SK-N-SH (cell line): ENCODE data around the gene DYNLT1. TPM values are rescaled to one million over a fixed set of nuclear protein-coding genes. Genes with fewer than 3 reads are reported as not detected.

Experiments
- CTCF ChIA-PET: fragments of 300-600, 350-600 bp; formaldehyde crosslinking; extraction: SDS; loops from one replicate; lab custom pipeline; 2021; lab: Yijun Ruan, JAX
- POLR2A ChIA-PET: fragments of 350-600 bp; sonication (Branson Sonifier 250); formaldehyde crosslinking; extraction: SDS; loops from one replicate; lab custom pipeline; 2020; ENCODE audit warnings: antibody characterized with exemption, inconsistent platforms; lab: Yijun Ruan, JAX
- DNase-seq: peaks from one replicate; pipeline ENCODE4 v3.0.0; 2012
- H2AFZ ChIP-seq: fragments of 200-600 bp; sonication (generic); 2 replicates; pipeline ENCODE4 v1.8.1; 2016; ENCODE audit warnings: antibody characterized with exemption, mild to moderate bottlenecking, low read depth
- H3F3A ChIP-seq: fragments of 200-600 bp; sonication (generic); replicated peaks from 2 replicates; pipeline ENCODE3; 2016; ENCODE audit warnings: antibody characterized with exemption, mild to moderate bottlenecking; ENCODE audit not compliant: insufficient read depth
- H3K27ac ChIP-seq, 2 experiments: fragments of 200-500 bp in 1 of 2; fragments of 200-600 bp in 1 of 2; sonication (Bioruptor generic) in 1 of 2; sonication (generic), shearing (Covaris generic) in 1 of 2; 2 replicates each; pipeline versions ENCODE4 v1.5.1 to v1.6.1; 2014 to 2016; ENCODE audit warnings: low read depth in 2 of 2, inconsistent platforms in 1 of 2, low read length in 1 of 2, mild to moderate bottlenecking in 1 of 2, mixed read lengths in 1 of 2
- H3K27me3 ChIP-seq: fragments of 200-600 bp; sonication (generic), shearing (Covaris generic); 2 replicates; pipeline ENCODE4 v1.6.1; 2016; ENCODE audit warnings: mixed run types; ENCODE audit not compliant: insufficient read depth
- H3K36me3 ChIP-seq, 2 experiments: fragments of 200-500 bp in 1 of 2; fragments of 200-600 bp in 1 of 2; sonication (Bioruptor generic) in 1 of 2; sonication (generic) in 1 of 2; replicated peaks in 1 of 2; 2 replicates each; pipeline versions ENCODE3 to v1.5.1; 2014 to 2016; ENCODE audit warnings: low read length in 1 of 2, mild to moderate bottlenecking in 1 of 2; ENCODE audit not compliant: insufficient read depth in 2 of 2, control insufficient read depth in 1 of 2
- H3K4me1 ChIP-seq, 2 experiments: fragments of 200-500 bp in 1 of 2; fragments of 200-600 bp in 1 of 2; sonication (Bioruptor generic) in 1 of 2; sonication (generic), shearing (Covaris generic) in 1 of 2; 2 replicates each; pipeline versions ENCODE4 v1.5.1 to v1.6.1; 2014 to 2016; ENCODE audit warnings: low read depth in 1 of 2, low read length in 1 of 2, mixed run types in 1 of 2; ENCODE audit not compliant: insufficient read depth in 2 of 2, control insufficient read depth in 1 of 2
- H3K4me2 ChIP-seq: fragments of 200-600 bp; sonication (generic), shearing (Covaris generic); 2 replicates; pipeline ENCODE4 v1.6.1; 2017; ENCODE audit warnings: mixed run types
- H3K4me3 ChIP-seq, 2 experiments: fragments of 200-500 bp in 1 of 2; fragments of 200-600 bp in 1 of 2; sonication (Bioruptor generic) in 1 of 2; sonication (generic), shearing (Covaris generic) in 1 of 2; 2 replicates each; pipeline versions ENCODE4 v1.5.1 to v1.8.1; 2014 to 2016; ENCODE audit warnings: low read depth in 2 of 2, inconsistent platforms in 1 of 2, low read length in 1 of 2, mild to moderate bottlenecking in 1 of 2, mixed read lengths in 1 of 2, moderate library complexity in 1 of 2
- H3K79me2 ChIP-seq: fragments of 200-600 bp; sonication (generic); 2 replicates; pipeline ENCODE4 v1.8.1; 2017; ENCODE audit warnings: mild to moderate bottlenecking; ENCODE audit not compliant: insufficient read depth
- H3K9ac ChIP-seq: fragments of 200-600 bp; sonication (generic); 2 replicates; pipeline ENCODE4 v1.6.1; 2017; ENCODE audit warnings: mixed run types
- H3K9me2 ChIP-seq: fragments of 200-600 bp; sonication (generic); 2 replicates; pipeline ENCODE4 v1.6.1; 2017; ENCODE audit warnings: mixed run types
- H3K9me3 ChIP-seq: fragments of 200-600 bp; sonication (generic); 2 replicates; pipeline ENCODE4 v1.6.1; 2017; ENCODE audit warnings: mixed run types, mild to moderate bottlenecking, moderate library complexity
- H4K20me1 ChIP-seq: fragments of 200-600 bp; sonication (generic); 2 replicates; pipeline ENCODE4 v1.6.1; 2017; ENCODE audit warnings: mild to moderate bottlenecking, mixed run types; ENCODE audit not compliant: insufficient read depth
- CTCF ChIP-seq: fragments of 200-600 bp; sonication (generic); IDR thresholded peaks from 2 replicates; pipeline ENCODE4 v1.6.1; 2017; ENCODE audit warnings: antibody characterized with exemption, mild to moderate bottlenecking, moderate library complexity
- ELF1 ChIP-seq: IDR thresholded peaks from 2 replicates; pipeline ENCODE4 v1.4.0; 2012
- EP300 ChIP-seq, 2 experiments: IDR thresholded peaks; 2 replicates each; pipeline versions ENCODE4 v1.4.0 to v1.6.1; 2012; ENCODE audit warnings: borderline replicate concordance in 1 of 2, low read depth in 1 of 2, low read length in 1 of 2
- FOSL2 ChIP-seq: IDR thresholded peaks from 2 replicates; pipeline ENCODE4 v1.4.0; 2012; ENCODE audit warnings: low read depth, mild to moderate bottlenecking, moderate library complexity, borderline replicate concordance
- FOXJ3 ChIP-seq: sonication (generic); formaldehyde crosslinking; IDR thresholded peaks from 2 replicates; pipeline ENCODE4 v1.5.1; 2020; ENCODE audit warnings: mild to moderate bottlenecking, missing genetic modification reagents
- JUND ChIP-seq: IDR thresholded peaks from 2 replicates; pipeline ENCODE4 v1.4.0; 2012
- MEF2A ChIP-seq: IDR thresholded peaks from 2 replicates; pipeline ENCODE4 v1.4.0; 2012; ENCODE audit warnings: low read depth, borderline replicate concordance
- PBX3 ChIP-seq: IDR thresholded peaks from 2 replicates; pipeline ENCODE4; 2012
- POLR2AphosphoS5 ChIP-seq: IDR thresholded peaks from 2 replicates; pipeline ENCODE4 v1.6.1; 2012; ENCODE audit warnings: low read depth, low read length
- RAD21 ChIP-seq: IDR thresholded peaks from 2 replicates; pipeline ENCODE4 v1.6.1; 2012; ENCODE audit warnings: mild to moderate bottlenecking, low read length
- REST ChIP-seq: IDR thresholded peaks from 2 replicates; pipeline ENCODE4 v1.6.1; 2012; ENCODE audit warnings: mild to moderate bottlenecking, low read depth, low read length, moderate library complexity
- RFX5 ChIP-seq: IDR thresholded peaks from 2 replicates; pipeline ENCODE4 v1.6.1; 2012; ENCODE audit warnings: mild to moderate bottlenecking, improper control_type of control experiment, low read length
- RXRA ChIP-seq: IDR thresholded peaks from 2 replicates; pipeline ENCODE4 v1.4.0; 2012; ENCODE audit warnings: low read depth, mild to moderate bottlenecking, borderline replicate concordance
- SIN3A ChIP-seq: IDR thresholded peaks from 2 replicates; pipeline ENCODE4 v1.6.1; 2012; ENCODE audit warnings: low read depth, mild to moderate bottlenecking, low read length, moderate library complexity, borderline replicate concordance
- SMC3 ChIP-seq: IDR thresholded peaks from 2 replicates; pipeline ENCODE4 v1.6.1; 2012; ENCODE audit warnings: low read depth, low read length, improper control_type of control experiment
- TCF12 ChIP-seq: IDR thresholded peaks from 2 replicates; pipeline ENCODE4 v1.4.0; 2012
- USF2 ChIP-seq: fragments of 150-350 bp; IDR thresholded peaks from 2 replicates; pipeline ENCODE4 v1.6.1; 2017; ENCODE audit warnings: antibody characterized with exemption, low read length, low read depth, borderline replicate concordance
- YY1 ChIP-seq: IDR thresholded peaks from 2 replicates; pipeline ENCODE4 v1.4.0; 2012; ENCODE audit warnings: low read depth, mild to moderate bottlenecking
- ZBTB33 ChIP-seq: IDR thresholded peaks from 2 replicates; pipeline ENCODE4 v1.4.0; 2012; ENCODE audit warnings: low read depth, borderline replicate concordance
- WGBS: methylation state at CpG from one replicate; pipeline ENCODE4 v1.1.6; 2017; ENCODE audit warnings: low lambda C conversion rate; 5-methylcytosine and 5-hydroxymethylcytosine counted together
- polyA plus RNA-seq, 3 experiments: library from polyadenylated mRNA; depleted of rRNA; stranded (reverse); fragments of >200 nt; gene quantifications; 2 replicates each; pipeline ENCODE4 v1.2.3, GENCODE V29; 2012

Gene DYNLT1
- polyA plus RNA-seq, 1 of the 3 experiments (the other 2 are of a cell fraction) = 306 TPM

GRCh38 chr6:158666628-158667359 is 22.3 kb upstream of the DYNLT1 start:
- no peaks in the 10 kb centered on the region for H3K9me3 ChIP-seq
- no peaks in the 10 kb centered on the region for H3K36me3 ChIP-seq
- no peaks in the 10 kb centered on the region for H3K4me1 ChIP-seq
- H2AFZ ChIP-seq = no peak overlapping the region
- CTCF ChIA-PET = interaction anchor here (1.0 to 1.6 kb wide), 2 partner anchors 24 to 38 kb away, joined by 3 to 5 read pairs; no protein-coding TSS in a partner anchor
- no peak overlapping the region for H3K4me3 ChIP-seq
- no peak overlapping the region for H3K9ac ChIP-seq
- DNase-seq = no peak
- 88% methylated on average over 14 of the region's 14 CpGs for WGBS
- H4K20me1 ChIP-seq = no peaks in the 10 kb centered on the region
- no peaks in the 10 kb centered on the region for H3K9me2 ChIP-seq
- H3K27ac ChIP-seq = no peak overlapping the region
- POLR2A ChIA-PET = no interaction called here
- H3K79me2 ChIP-seq = no peaks in the 10 kb centered on the region
- H3K4me2 ChIP-seq = no peak overlapping the region
- TF ChIP-seq ZBTB33 (no peak), TCF12 (no peak), MEF2A (no peak), REST (no peak), JUND (no peak), RAD21 (no peak), YY1 (no peak), SMC3 (no peak), POLR2AphosphoS5 (no peak), FOSL2 (no peak), FOXJ3 (CRISPR knock-in tag) (no peak), RXRA (no peak), USF2 (no peak), SIN3A (no peak), EP300 (IDR thresholded peaks at IDR 0.05; ENCODE audit: borderline replicate concordance in 1 of 2, low read depth in 1 of 2, low read length in 1 of 2) (no peak), CTCF (no peak), ELF1 (no peak), RFX5 (no peak), PBX3 (no peak)
- TF ChIP-seq, all 33 proteins: peak for 0
- H3K27me3 ChIP-seq = no peaks in the 10 kb centered on the region
- peaks cover 4% of the 10 kb centered on the region for H3F3A ChIP-seq
